ENCODE results near the gene CDC42BPB.
"Not testable (repeated sequence)": the region's sequence is repeated elsewhere in the genome, so short reads cannot be mapped to it uniquely, and the experiment has no call there.

CDC42BPB gene

DNA sequence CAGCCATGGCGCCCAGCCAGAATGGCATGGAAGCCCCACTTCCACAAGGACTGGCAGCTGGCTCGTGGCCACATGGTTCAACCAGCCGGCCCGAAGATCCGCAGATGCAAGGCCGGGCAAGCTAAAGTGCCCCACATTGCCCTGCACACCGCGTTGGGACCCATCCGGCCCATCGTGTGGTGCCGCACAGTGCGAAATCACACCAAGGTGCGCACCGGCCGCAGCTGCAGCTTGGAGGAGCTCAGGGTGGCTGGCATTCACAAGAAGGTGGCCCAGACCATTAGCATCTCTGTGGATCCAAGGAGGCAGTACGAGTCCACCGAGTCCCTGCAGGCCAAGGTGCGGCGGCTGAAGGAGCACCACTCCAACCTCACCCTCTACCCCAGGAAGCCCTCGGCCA lies 15.9 kb downstream of the CDC42BPB start:
- no peak for DNase-seq

DNA sequence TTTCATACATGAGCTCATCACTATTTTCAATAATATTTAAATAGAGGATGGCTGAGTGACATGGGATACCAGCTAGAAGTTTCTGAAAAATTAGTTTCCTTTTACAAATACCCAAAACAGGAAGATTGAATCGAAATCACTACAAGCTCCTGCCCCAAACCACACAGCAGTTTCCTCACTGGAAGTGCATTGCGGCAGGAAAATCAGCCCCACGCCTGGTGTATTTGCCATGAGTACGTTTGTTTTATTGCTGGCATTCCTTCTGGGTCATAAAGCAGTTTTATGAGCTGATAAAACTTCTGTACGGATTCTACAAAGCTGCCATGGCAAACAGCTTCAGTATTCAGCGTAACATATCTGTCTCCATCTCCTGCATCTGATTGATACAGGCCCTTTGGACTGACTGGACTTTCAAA lies 23.7 kb downstream of the CDC42BPB start:
- no peak for DNase-seq

DNA sequence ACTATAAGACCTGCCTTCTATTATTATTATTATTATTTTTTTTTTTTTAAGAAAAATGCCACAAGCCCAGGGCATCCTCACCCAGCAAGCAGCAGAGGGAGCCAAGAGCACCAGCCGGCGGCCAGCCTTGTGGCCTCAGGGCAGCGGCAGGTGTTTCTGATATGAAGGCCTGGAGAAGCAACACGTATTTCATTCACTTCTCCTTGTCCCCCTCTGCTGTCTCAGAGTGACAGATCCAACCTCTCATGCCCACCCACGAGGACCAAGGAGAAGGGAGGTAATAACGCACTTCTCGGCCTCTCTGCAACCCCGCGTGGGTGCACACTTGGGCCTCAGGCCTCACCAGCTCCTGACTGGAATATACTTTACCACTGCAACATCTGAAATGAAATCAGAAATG lies 25.4 kb downstream of the CDC42BPB start:
- DNase-seq: no peak

DNA sequence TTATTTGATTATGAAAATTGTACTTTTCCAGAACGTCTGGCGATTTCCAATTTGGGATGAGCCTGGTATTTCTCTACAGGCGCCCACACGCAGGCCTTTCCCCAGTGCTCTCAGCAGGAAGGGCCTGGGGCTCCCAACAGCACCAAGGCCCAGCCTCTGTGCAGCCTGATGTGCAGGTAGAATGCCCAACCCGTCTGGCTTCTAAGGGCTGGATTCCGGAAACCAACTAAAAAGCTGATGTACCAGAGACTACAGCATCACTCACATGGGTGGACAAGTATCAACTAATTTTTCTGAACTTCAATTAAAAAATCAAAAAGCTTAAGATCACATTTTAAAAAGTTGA lies 25.8 kb downstream of the CDC42BPB start:
- DNase-seq: no peak

DNA sequence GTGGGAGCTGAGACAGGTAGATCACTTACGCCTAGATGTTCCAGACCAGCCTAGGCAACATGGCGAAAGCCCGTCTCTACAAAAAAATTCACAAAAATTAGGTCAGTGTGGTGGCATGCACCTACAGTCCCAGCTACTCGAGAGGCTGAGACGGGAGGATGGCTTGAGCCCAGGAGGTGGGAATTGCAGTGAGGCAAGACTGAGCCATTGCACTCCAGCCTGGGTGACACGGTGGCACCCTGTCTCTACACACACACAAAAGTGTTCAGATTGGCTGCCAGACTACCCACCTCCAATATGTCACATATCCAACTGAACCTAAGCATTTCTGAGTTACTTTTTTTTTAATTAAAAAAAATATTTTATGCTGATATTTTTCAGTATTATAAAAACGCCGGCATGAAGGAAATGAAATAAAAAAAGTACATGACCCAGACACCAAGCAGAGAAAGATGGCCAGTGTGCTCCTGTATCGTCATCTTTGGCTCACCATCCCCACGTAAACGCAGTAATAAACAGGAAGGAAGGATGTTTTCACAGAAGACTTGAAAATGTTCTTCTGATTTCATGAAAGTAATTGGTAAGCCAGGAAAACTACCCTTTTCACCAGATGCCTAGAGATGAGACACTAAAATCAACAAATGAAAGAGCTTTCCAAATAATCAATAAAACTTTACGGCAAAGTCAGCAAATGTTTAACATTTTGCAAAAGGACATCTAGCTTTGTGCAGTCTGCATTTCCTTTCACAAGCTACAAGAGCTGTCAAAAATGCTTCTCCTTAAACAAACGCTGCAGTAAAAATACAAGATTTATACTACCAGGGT lies 26.4 kb downstream of the CDC42BPB start:
- no peak for DNase-seq

DNA sequence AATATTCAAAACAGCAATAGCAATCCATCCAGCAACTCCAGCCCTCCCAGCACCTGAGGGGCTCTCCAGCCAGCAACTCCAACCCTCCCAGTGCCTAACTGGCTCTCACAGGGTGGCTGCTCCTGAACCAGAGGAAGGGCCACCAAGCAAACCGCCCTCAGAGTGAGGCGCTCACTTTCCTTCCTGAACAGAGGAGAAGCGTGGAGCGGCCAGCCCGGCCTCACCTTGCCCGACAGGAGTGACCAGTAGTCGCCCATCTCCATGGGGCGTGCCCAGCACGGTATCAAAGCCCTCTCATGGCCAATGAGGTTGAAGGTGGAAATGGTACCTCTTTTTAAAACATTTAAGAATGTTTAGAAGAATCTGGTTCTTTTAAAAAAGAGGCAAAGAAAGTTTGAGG lies 27.4 kb downstream of the CDC42BPB start:
- DNase-seq: no peak

- no peak for DNase-seq
Measured at GRCh38 chr14:103028772-103029171, 28.6 kb downstream of the CDC42BPB start.

DNA sequence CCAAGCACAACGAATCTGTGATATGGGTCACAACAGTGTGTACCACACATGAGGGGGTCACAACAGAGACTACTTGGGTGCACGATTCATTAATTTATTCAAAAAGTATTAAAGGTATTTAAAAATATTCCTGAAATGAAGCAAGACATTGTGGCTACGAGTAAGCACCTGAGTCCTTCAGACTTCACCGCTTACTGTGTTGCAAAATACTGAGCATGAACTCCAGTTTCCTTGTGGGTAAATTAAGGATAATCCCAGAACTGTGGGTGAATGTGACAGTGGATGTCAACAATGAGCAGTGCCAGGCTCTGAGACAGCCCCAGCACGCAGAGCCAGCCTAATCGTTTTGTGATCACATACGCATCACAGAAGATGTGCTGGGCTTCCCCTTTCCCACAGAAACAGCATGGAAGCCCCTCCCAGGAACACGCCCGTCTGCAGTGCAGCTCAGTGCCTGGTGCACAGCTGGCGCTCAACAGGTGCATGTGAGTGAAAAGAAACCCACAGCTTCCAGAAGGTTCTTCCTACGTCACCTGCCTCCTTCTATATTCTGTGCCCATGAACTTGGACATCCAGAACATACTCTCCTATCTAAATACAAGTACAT lies 29.1 kb downstream of the CDC42BPB start:
- no peak for DNase-seq

GRCh38 chr14:103027451-103027850 lies 29.9 kb downstream of the CDC42BPB start:
- DNase-seq: no peak

- DNase-seq: no peak
Measured at GRCh38 chr14:103026988-103027387, 30.4 kb downstream of the CDC42BPB start.

GRCh38 chr14:103026196-103026595 lies 31.2 kb downstream of the CDC42BPB start:
- DNase-seq: not testable (repeated sequence)

DNA sequence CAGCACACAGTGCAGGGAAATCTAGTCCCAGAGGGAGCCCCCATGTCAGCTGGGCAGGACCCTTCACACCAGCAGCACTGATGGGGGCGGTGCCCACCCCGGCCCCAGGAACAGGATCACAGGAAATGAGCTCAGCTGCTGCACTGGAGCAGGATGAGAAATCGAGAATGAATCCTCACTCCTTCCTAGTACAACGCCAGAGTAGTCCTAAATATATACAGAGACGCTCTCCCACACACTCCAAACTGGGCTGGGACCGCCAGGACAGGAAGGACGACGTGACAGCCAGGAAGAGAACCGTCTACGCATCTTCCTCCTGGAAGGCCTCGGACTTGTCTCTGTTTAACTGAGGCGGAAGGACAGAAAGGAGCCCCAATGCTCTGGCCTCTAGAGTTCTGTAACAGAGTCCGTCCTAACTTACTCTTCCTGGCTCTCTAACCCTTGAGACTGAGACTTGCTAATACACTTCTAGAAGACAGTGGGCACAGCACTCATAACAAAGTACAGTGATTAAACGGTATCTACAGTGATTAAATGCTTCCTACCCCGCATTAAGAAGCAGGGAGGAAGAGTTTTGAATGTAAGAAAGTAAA lies 33.4 kb downstream of the CDC42BPB start:
- no peak for DNase-seq

DNA sequence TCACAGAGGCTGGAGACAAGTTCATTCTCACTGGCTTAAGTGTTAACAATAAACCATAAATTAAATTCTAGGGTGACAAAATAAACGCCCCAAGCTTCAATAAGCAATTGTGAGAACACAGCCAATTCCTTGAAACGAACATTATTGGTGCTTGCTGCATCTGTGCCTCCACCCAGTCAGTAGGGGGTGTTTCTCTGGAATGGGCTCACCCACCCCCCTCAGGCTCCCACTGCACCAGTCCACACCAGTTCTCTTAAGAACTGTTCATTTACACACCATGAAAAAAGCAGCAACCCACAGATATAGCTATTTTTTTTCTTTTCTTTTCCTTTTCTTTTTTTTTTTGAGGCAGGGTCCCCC lies 34.7 kb downstream of the CDC42BPB start:
- no peak for DNase-seq

- DNase-seq: no peak
Measured at GRCh38 chr14:103022002-103022684, 35.2 kb downstream of the CDC42BPB start.

DNA sequence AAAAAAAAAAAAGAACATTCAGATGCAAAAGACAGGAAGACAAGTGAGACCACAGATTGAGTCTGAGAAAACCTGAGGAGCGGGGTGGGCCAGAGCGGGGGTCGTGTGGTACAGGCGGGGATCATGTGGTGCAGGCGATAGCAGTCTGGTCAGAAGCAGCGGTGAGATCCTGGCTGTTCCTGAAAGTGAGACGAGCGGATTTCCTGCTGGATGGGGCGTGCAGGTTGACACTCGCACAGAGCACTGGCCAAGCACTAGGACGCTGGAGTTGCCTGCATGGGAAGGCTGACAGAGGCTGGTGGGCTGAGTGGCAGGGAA lies 35.7 kb downstream of the CDC42BPB start:
- DNase-seq: no peak

DNA sequence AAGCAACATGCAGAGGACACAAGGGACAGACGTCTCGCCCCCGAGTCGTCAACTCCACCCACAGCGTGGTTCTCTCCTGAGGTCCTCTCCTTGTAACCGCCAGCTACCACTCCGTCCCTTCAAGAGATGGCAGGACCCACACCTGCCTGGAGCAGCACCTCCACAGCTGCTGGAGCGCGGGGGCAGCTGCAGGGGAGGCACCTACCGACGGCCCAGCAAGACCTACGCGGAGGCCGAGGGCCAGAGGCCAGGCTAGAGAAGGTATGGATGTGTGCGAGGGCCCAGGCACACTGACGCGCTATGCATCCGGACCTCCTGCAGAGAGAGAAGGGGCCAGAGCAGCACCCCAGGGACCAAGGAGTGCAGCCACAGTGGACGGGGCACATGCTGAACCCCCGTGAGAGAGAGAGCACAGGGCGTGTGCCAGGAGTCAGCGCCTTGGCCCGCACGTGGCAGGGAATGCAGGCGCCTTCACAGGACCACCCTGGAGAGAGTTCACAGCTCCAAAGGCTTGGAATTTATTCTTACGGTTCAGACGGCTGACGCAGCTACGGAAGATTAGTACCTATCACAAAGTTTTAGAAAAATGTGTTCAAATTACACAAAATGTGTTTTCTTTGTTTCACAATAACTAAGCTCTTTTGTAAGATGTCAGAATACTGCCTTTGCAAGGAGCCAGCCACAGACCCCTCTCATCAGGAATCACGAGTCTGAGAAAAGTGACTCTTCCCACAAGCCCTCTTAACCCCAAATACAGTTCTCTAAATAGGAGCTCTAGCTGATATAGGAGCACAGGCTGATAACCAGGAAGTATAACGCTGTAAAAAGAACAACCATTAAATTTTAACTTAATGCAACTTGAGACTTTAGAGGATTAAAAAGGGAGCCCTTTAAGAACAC lies 36.8 kb downstream of the CDC42BPB start:
- DNase-seq: no peak

- DNase-seq: no peak
Measured at GRCh38 chr14:103019826-103020225, 37.5 kb downstream of the CDC42BPB start.

DNA sequence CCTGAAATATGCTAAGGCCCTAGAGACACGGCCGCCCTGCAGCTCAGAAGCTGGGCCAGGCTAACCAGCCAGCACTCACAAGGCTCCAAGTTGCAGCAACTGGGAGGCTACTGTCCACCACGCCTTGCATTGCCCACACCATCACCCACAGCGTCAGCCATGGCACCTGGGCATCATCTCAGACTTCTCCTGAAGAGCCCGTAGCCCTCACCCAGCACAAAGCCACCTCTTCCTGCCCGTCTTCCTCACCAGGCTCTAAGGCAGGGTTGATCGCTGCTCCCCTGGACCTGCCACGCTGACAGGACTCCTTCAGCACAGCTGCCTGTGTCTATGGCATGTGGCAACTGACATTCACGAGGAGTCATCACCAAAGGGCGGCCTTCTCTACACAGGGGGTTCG lies 38.1 kb downstream of the CDC42BPB start:
- no peak for DNase-seq

- no peak for DNase-seq
Measured at GRCh38 chr14:103016594-103016993, 40.8 kb downstream of the CDC42BPB start.

DNA sequence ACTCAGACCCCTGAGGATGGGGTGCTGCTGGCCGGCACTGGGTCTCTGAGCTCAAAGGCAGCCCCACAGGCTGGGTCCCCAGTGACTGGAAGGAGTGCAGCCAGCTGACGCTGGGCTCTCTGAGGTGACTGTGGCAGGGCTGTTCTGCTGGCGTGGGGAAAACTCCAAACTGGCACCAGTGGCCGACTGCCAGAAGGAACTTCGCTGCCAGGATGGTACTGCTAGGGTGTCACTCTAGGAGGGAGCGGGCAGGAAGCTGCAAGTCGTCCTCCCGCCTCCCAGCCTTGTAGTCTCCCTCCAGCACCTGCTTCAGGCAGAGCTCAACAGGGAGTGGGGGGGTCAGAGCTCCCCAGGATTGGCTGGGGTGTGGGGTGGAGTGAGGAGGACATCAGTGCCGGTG lies 41.3 kb downstream of the CDC42BPB start:
- DNase-seq: no peak

DNA sequence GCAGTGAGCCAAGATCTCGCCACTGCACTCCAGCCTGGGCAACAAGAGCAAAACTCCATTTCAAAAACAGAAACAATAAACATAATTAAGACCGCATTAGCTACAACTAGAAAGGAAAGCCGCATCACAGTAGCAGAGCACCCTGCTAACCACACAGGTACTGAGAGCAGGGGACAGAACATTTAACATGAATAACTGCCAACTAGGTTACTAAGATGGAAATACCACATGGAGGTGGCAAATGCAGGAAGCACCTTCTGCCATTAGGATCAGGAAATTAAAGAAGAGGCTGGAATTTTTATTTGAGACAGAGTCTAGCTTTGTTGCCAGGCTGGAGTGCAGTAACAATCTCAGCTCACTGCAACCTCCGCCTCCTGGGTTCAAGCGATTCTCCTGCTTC lies 41.9 kb downstream of the CDC42BPB start:
- no peak for DNase-seq

GRCh38 chr14:103014466-103015228 lies 42.7 kb downstream of the CDC42BPB start:
- DNase-seq: no peak
